ENCODE measurements around the gene PEX7. TPM values are rescaled to one million over a fixed set of nuclear protein-coding genes. Genes with fewer than 3 reads are reported as not detected.

PEX7 gene
- total and polyA plus RNA-seq, 2 of the 8 experiments (the other 6 are each of a cell fraction or from before 2014, with no cell fraction given): 6.4 to 11.0 TPM

GRCh38 chr6:136886091-136886490 lies 63.7 kb downstream of the PEX7 start:
- CTCF ChIA-PET (ENCODE audit: partially characterized antibody): interaction anchor here (0.9 to 1.1 kb wide), 3 partner anchors 10 to 82 kb away, joined by 3 to 4 read pairs (median 4); no protein-coding TSS in a partner anchor
- no peak overlapping the region for H3K14ac ChIP-seq (ENCODE audit: insufficient read length)
- TF ChIP-seq TBP (IDR thresholded peaks at IDR 0.05; ENCODE audit: low read depth, low read length): no peak
- TF ChIP-seq NANOG (IDR thresholded peaks at IDR 0.05; ENCODE audit: insufficient read depth, low read depth, low read length, poor library complexity, severe bottlenecking): no peak
- no peak for TF ChIP-seq CHD1 (IDR thresholded peaks at IDR 0.05; ENCODE audit: low read depth, low read length)
- TF ChIP-seq, protein P1, sequence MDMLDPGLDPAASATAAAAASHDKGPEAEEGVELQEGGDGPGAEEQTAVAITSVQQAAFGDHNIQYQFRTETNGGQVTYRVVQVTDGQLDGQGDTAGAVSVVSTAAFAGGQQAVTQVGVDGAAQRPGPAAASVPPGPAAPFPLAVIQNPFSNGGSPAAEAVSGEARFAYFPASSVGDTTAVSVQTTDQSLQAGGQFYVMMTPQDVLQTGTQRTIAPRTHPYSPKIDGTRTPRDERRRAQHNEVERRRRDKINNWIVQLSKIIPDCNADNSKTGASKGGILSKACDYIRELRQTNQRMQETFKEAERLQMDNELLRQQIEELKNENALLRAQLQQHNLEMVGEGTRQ (IDR thresholded peaks at IDR 0.05; ENCODE audit: low read length): no peak
- TF ChIP-seq, protein P2, sequence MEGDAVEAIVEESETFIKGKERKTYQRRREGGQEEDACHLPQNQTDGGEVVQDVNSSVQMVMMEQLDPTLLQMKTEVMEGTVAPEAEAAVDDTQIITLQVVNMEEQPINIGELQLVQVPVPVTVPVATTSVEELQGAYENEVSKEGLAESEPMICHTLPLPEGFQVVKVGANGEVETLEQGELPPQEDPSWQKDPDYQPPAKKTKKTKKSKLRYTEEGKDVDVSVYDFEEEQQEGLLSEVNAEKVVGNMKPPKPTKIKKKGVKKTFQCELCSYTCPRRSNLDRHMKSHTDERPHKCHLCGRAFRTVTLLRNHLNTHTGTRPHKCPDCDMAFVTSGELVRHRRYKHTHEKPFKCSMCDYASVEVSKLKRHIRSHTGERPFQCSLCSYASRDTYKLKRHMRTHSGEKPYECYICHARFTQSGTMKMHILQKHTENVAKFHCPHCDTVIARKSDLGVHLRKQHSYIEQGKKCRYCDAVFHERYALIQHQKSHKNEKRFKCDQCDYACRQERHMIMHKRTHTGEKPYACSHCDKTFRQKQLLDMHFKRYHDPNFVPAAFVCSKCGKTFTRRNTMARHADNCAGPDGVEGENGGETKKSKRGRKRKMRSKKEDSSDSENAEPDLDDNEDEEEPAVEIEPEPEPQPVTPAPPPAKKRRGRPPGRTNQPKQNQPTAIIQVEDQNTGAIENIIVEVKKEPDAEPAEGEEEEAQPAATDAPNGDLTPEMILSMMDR (IDR thresholded peaks at IDR 0.05; ENCODE audit: control extremely low read depth in 1 of 3, insufficient read depth in 1 of 3, low read depth in 1 of 3, low read length in 3 of 3): no peak
- no peak for TF ChIP-seq E2F6 (IDR thresholded peaks at IDR 0.05)
- TF ChIP-seq TAF1 (IDR thresholded peaks at IDR 0.05; ENCODE audit: low read depth, low read length): no peak
- TF ChIP-seq KDM1A (IDR thresholded peaks at IDR 0.05; ENCODE audit: borderline replicate concordance, low read length): no peak
- no peak for TF ChIP-seq SAP30 (IDR thresholded peaks at IDR 0.05; ENCODE audit: insufficient read depth, insufficient replicate concordance, low read length)
- no peak for TF ChIP-seq SP4 (IDR thresholded peaks at IDR 0.05; ENCODE audit: low read length)

More at GRCh38 chr6:136886091-136886490, 63.7 kb downstream of the PEX7 start:
- H3K18ac ChIP-seq (ENCODE audit: extremely low read depth, low read length): no peak overlapping the region
- POLR2A ChIA-PET (ENCODE audit: partially characterized antibody): no interaction called here
- no peaks in the 10 kb centered on the region for H3K79me2 ChIP-seq (ENCODE audit: control insufficient read depth in 1 of 2, insufficient read depth in 2 of 2, low read length in 2 of 2)
- H2BK20ac ChIP-seq (ENCODE audit: low read length): no peak overlapping the region
- H2BK12ac ChIP-seq (ENCODE audit: low read depth, low read length): no peak overlapping the region
- no peak overlapping the region for H2AFZ ChIP-seq (ENCODE audit: low read length)
- no peak overlapping the region for H3K4me2 ChIP-seq (ENCODE audit: insufficient read depth in 1 of 2, low read depth in 2 of 2, low read length in 2 of 2)
- H4K20me1 ChIP-seq (replicated peaks in 1 of 2; ENCODE audit: control insufficient read depth in 1 of 2, insufficient read depth in 2 of 2, low read length in 2 of 2): no peaks in the 10 kb centered on the region
- H2AK5ac ChIP-seq (ENCODE audit: low read depth, low read length): no peak overlapping the region
- H3K4me3 ChIP-seq (ENCODE audit: extremely low read depth in 1 of 4, insufficient read depth in 2 of 4, low read depth in 3 of 4, low read length in 4 of 4): no peak overlapping the region
- no peak overlapping the region for H3K9ac ChIP-seq (replicated peaks in 1 of 4; ENCODE audit: extremely low read depth in 1 of 4, low read depth in 3 of 4, low read length in 3 of 4)
- H3K27ac ChIP-seq (ENCODE audit: low read depth, low read length): no peak overlapping the region
- H2BK5ac ChIP-seq (ENCODE audit: low read depth, low read length): no peak overlapping the region
- H3K23ac ChIP-seq (ENCODE audit: insufficient read length): no peak overlapping the region
- H3K4ac ChIP-seq (replicated peaks; ENCODE audit: insufficient read length, low read depth, low read length): no peak overlapping the region
- peaks cover 0 to under 1% (median 0%) of the 10 kb centered on the region in 4 experiments; a peak in 1 of 7 replicates for H3K4me1 ChIP-seq (replicated peaks in 1 of 4; ENCODE audit: control insufficient read depth in 3 of 4, insufficient read depth in 4 of 4, low read length in 3 of 4)
- no peak overlapping the region for H2BK15ac ChIP-seq (ENCODE audit: low read length)
- no peak overlapping the region for H4K8ac ChIP-seq (ENCODE audit: extremely low read depth, insufficient read depth, low read length)
- H3K9me3 ChIP-seq (ENCODE audit: insufficient read depth in 2 of 2, low read depth in 1 of 2, low read length in 1 of 2): no peaks in the 10 kb centered on the region
- no peak overlapping the region for H4K91ac ChIP-seq (replicated peaks; ENCODE audit: insufficient read length, low read length)
- no peak overlapping the region for H4K5ac ChIP-seq (ENCODE audit: insufficient read length, low read depth, low read length)
- H3K79me1 ChIP-seq (ENCODE audit: low read depth, low read length): no peaks in the 10 kb centered on the region
- no peak overlapping the region for H2BK120ac ChIP-seq (replicated peaks; ENCODE audit: low read depth, low read length)
- H3K36me3 ChIP-seq (ENCODE audit: control insufficient read depth in 2 of 4, insufficient read depth in 4 of 4, low read length in 3 of 4): no peaks in the 10 kb centered on the region
- WGBS, 2 experiments (ENCODE audit: extremely low coverage in 1 of 2, insufficient coverage in 1 of 2, insufficient read length in 1 of 2, insufficient replicate concordance in 2 of 2, low coverage in 1 of 2, low lambda C conversion rate in 2 of 2, missing lambda C conversion rate in 1 of 2): 88% methylated on average over 3 of the region's 3 CpGs; no CpG with 5 or more reads in 1 of the 2 experiments
- DNase-seq (ENCODE audit: low read depth in 1 of 2, low spot score in 2 of 2): no peak
- H3K23me2 ChIP-seq (ENCODE audit: low read depth, low read length): no peaks in the 10 kb centered on the region
- no peak for FAIRE-seq
- peaks cover 0 to 1% (median 0%) of the 10 kb centered on the region in 4 experiments; a peak in 1 of 7 replicates for H3K27me3 ChIP-seq (replicated peaks in 1 of 4; ENCODE audit: control insufficient read depth in 3 of 4, extremely low read depth in 1 of 4, insufficient read depth in 3 of 4, low read length in 3 of 4)
- no peak overlapping the region for H3K56ac ChIP-seq (replicated peaks; ENCODE audit: insufficient read length, low read depth, low read length)

Measured in H1 (cell line).